ENCODE measurements around the gene GTPBP10.
"Not testable (repeated sequence)": the region's sequence is repeated elsewhere in the genome, so short reads cannot be mapped to it uniquely, and the experiment has no call there.

GTPBP10 gene

GRCh38 chr7:90334193-90334843, 12.2 kb upstream of the GTPBP10 start:
- TF ChIP-seq CTCF (IDR thresholded peaks at IDR 0.05; ENCODE audit: low read depth, low read length) = no peak
- H3K4me3 ChIP-seq (ENCODE audit: low read depth, low read length) = no peak overlapping the region
- in situ Hi-C loops (cut with HindIII; ENCODE audit: low sequenced_read_pairs) = no loop called here
- no peak for DNase-seq (ENCODE audit: low read depth, low spot score)

- H3K4me3 ChIP-seq (ENCODE audit: low read depth, low read length); in situ Hi-C loops (cut with HindIII; ENCODE audit: low sequenced_read_pairs): not testable (repeated sequence)
Measured at GRCh38 chr7:90334926-90335325, 11.6 kb upstream of the GTPBP10 start.

GRCh38 chr7:90337106-90337505, 9.4 kb upstream of the GTPBP10 start:
- TF ChIP-seq CTCF (IDR thresholded peaks at IDR 0.05; ENCODE audit: low read depth, low read length) = no peak
- no peak overlapping the region for H3K4me3 ChIP-seq (ENCODE audit: low read depth, low read length)
- in situ Hi-C loops (cut with HindIII; ENCODE audit: low sequenced_read_pairs) = no loop called here
- DNase-seq (ENCODE audit: low read depth, low spot score) = peak; percentile 21

More at GRCh38 chr7:90334926-90335325, 11.6 kb upstream of the GTPBP10 start:
- DNase-seq (ENCODE audit: low read depth, low spot score) = not testable (repeated sequence)

GRCh38 chr7:90345016-90345415, 1.5 kb upstream of the GTPBP10 start:
- H3K4me3 ChIP-seq (ENCODE audit: low read depth, low read length) = no peak overlapping the region
- TF ChIP-seq CTCF (IDR thresholded peaks at IDR 0.05; ENCODE audit: low read depth, low read length) = no peak
- in situ Hi-C loops (cut with HindIII; ENCODE audit: low sequenced_read_pairs) = no loop called here
- DNase-seq (ENCODE audit: low read depth, low spot score) = no peak

- peak overlapping the region; percentile 99 for H3K4me3 ChIP-seq (ENCODE audit: low read depth, low read length)
- peak; percentile 51 for DNase-seq (ENCODE audit: low read depth, low spot score)
Measured at GRCh38 chr7:90345595-90346335, 751 bp upstream of the GTPBP10 start.

GRCh38 chr7:90347759-90348158, 1.2 kb downstream of the GTPBP10 start:
- H3K4me3 ChIP-seq (ENCODE audit: low read depth, low read length) = no peak overlapping the region
- DNase-seq (ENCODE audit: low read depth, low spot score) = no peak
- in situ Hi-C loops (cut with HindIII; ENCODE audit: low sequenced_read_pairs) = no loop called here
- no peak for TF ChIP-seq CTCF (IDR thresholded peaks at IDR 0.05; ENCODE audit: low read depth, low read length)

More at GRCh38 chr7:90345595-90346335, 751 bp upstream of the GTPBP10 start:
- no peak for TF ChIP-seq CTCF (IDR thresholded peaks at IDR 0.05; ENCODE audit: low read depth, low read length)
- in situ Hi-C loops (cut with HindIII; ENCODE audit: low sequenced_read_pairs) = no loop called here

GRCh38 chr7:90349305-90349704, 2.8 kb downstream of the GTPBP10 start:
- no peak overlapping the region for H3K4me3 ChIP-seq (ENCODE audit: low read depth, low read length)
- in situ Hi-C loops (cut with HindIII; ENCODE audit: low sequenced_read_pairs) = no loop called here
- no peak for TF ChIP-seq CTCF (IDR thresholded peaks at IDR 0.05; ENCODE audit: low read depth, low read length)
- DNase-seq (ENCODE audit: low read depth, low spot score) = no peak

- DNase-seq (ENCODE audit: low read depth, low spot score); in situ Hi-C loops (cut with HindIII; ENCODE audit: low sequenced_read_pairs); H3K4me3 ChIP-seq (ENCODE audit: low read depth, low read length): not testable (repeated sequence)
Measured at GRCh38 chr7:90350032-90350431, 3.5 kb downstream of the GTPBP10 start.
